NCI-H345 treated with DMSO at 0.1 percent for 48 hours (cell line): ENCODE measurements around the gene KIF11.
A peak's percentile ranks its signal among the peaks of the same experiment; 100 is the strongest.

ENCODE experiments used
- DNase-seq: peaks from one replicate; lab custom pipeline; 2025; ENCODE audit not compliant: unreplicated experiment; lab: John Stamatoyannopoulos, UW

Gene KIF11

GRCh38 chr10:92677708-92678107 is 84.8 kb downstream of the KIF11 start:
- no peak for DNase-seq

DNA sequence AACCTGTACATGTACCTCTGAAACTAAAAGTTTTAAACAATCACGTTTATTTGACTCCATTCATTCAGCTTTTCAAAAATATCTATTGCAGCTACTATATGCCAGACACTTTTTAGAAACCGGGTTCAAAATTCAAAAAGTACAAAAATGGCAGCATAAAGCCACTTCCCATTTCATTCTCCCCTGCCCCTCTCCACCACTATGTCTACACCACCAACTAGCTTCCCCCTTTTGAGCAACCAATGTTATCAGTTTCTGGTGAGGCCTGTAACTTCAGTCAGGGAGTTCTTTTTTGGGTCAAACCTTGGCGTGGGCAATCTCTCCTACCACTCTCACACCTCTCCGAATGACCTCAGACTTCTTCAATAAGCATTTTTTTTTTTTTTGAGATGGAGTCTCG is 85.3 kb downstream of the KIF11 start:
- no peak for DNase-seq

- no peak for DNase-seq
Measured at GRCh38 chr10:92681306-92681834, 88.4 kb downstream of the KIF11 start.

DNA sequence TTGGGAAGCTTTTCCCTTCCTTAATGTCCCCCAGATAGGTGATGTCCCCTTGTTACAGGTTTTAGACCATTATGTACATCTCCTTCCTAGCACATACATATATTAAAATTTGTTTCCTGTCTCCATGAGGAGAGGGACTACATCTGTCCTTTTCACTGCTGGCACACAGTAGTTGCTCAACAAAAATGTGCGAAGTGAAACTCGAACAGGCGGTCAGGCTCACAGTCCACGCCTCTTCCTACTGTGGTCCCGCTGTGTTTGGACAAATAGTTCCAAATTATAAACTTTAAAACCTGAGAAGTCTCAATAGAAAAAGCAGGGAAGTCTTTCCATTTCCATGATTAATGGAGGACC is 95.6 kb downstream of the KIF11 start:
- DNase-seq, result no peak

GRCh38 chr10:92688927-92689662 is 96.2 kb downstream of the KIF11 start:
- no peak for DNase-seq

DNA sequence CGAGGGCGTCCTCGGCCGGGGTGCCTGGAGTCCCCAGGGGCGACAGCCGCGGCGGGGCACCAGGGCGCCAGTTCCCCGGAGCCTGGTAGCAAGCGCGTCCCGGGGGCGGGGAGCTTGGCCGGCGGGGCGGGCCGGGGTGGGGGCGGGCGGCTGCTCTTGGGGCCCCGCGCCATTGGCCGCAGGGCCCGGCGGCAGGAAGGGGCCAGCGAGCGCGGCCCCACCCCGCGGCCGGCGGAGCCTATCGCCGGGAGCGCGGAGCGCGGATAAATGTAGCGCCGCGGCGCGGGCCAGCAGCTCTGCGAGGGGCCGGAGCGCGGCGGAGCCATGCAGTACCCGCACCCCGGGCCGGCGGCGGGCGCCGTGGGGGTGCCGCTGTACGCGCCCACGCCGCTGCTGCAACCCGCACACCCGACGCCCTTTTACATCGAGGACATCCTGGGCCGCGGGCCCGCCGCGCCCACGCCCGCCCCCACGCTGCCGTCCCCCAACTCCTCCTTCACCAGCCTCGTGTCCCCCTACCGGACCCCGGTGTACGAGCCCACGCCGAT is 96.8 kb downstream of the KIF11 start, which contains the start of gene HHEX:
HHEX (plus strand) TSS at position 293 of the 548 bp plus-strand sequence; CDS start at position 325, 32 bp downstream.
- no peak for DNase-seq

GRCh38 chr10:92690211-92690914 is 97.4 kb downstream of the KIF11 start:
- DNase-seq, result no peak

GRCh38 chr10:92690915-92691590 is 98.1 kb downstream of the KIF11 start:
- DNase-seq, result no peak

DNA sequence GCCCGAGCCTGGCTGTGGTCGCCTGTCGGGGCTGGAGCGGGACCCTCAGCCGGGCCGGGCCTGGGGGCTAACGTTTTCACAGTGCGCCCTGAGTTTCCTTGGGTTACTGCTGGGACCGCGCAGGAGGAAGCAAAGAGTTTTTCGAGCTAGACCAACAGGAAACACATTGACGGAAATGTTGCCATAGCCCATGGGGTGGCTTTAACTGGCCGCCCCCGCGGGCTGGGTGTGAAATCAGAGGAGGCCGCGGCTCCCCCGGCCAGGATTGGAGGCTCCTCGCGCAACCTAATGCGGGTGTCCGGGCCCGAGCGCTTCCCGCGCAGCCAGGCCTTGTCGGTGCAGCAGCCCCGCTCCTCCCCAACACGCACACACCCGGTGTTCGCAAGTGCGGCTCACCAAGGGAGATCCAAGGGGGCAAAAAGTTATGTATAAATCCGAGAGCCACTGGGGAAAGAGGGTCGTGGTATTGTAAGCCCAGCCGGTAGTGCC is 98.7 kb downstream of the KIF11 start:
- DNase-seq, result no peak

DNA sequence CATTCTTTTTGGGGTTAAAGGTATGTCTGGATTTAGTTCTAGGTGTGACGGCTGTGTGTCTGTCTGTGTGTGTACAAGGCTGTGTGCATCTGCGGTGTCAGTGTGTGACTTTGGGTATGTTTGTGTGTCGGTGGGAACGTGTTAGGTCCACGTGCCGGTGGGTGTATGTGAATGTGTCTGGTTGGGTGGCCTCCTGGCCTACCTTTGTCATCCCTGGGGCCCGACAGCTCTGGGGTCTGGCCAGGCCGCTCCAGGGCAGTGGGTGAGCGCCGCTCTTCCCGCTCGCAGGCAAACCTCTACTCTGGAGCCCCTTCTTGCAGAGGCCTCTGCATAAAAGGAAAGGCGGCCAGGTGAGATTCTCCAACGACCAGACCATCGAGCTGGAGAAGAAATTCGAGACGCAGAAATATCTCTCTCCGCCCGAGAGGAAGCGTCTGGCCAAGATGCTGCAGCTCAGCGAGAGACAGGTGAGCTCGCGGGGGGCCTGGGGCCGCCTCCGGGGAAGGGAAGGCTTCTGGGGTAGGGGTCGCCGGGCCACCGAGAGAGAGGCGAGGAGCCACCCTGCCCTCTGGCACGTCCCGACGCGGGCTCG is 99.2 kb downstream of the KIF11 start:
- DNase-seq, result no peak

- DNase-seq, result no peak
Measured at GRCh38 chr10:92692697-92693533, 100.0 kb downstream of the KIF11 start.

DNA sequence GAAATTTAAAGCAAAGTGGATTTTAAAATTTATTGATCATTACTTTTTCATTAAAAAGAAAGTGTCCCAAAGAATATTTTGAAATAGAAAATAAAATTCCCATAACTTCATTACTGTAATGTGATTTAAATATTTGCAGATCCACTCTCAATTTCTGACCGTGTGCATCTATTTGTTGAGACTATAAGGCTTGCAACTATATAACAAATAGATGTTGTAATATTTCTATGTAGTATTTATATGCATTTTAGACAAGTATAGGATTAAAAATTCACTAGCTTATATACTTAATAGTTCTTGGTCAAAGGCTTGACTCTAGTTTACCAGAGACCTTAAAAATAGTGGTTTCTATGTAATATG is 100.6 kb downstream of the KIF11 start:
- DNase-seq, result no peak

DNA sequence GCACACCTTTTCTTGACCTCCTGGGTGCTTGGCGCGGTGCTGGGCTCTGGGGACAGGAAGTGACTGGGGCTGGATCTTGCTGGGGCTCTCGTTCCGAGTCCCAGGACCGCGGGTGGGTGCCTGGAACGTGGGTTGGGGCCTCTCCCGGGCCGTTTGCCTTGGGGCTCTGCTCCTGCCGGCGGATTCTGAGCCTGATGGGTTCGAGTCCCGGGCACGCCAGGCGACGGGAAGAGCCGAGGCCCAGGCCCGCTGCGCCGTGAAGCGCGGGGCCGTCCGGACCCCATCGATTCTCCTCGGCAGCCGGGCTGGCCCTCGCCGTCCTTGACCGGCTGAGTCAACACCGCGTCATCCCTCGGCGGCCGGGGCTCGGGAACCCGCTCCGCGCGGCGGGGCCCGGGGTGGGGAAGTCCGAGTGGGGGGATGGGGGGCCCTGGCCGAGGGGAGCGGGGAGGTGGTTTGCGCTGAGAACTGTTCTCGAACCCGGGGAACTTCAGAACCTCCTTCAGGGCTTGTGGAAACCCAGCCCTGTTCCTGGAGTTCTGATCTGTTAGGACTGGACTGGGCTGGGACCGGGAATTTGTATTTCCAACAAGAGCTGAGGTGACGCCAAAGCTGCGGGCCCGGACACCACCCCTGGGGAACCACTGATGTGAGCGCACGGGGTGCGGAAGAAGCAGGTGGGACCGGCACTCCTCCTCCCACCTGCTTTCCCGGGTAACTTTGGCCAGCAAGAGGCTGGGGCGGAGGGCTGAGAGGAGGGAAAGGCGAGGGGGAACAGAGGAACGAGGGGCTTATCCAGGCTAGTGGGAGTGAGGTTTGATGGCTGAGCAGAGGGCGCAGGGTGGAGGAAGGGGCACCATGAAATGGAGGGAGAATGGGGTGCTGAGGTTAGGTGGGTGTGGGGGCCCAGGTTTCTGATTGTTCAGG is 103.0 kb downstream of the KIF11 start:
- DNase-seq, result no peak

GRCh38 chr10:92696606-92697383 is 103.9 kb downstream of the KIF11 start:
- DNase-seq, result no peak

GRCh38 chr10:92697663-92698511 is 105.0 kb downstream of the KIF11 start:
- no peak for DNase-seq

DNA sequence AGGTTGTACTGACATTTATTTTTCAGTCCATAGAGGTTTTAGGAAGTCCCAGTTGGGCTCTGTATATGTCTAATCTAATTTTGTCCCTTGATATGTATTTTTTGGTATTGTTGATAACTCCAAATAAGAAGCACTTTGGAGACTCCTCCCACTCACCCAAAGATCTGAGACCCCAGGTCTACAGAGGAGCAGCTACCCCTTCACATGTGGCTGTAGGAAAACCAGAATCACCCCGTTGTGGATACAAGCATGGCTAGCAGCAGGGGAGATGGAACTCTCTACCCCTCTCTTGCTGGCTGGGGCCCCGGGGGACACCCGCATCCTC is 106.2 kb downstream of the KIF11 start:
- no peak for DNase-seq

- DNase-seq, result peak; percentile 40
Measured at GRCh38 chr10:92699518-92700381, 106.8 kb downstream of the KIF11 start.
